ENCODE measurements around the gene OR2A7. TPM values are rescaled to one million over a fixed set of nuclear protein-coding genes. Genes with fewer than 3 reads are reported as not detected.
"Not testable (repeated sequence)": the region's sequence is repeated elsewhere in the genome, so short reads cannot be mapped to it uniquely, and the experiment has no call there.

The OR2A7 gene
- total and polyA plus RNA-seq, 2 experiments from 2014 or later: 1.6 to 3.2 TPM

- not testable (repeated sequence) for ATAC-seq; H3F3A ChIP-seq (replicated peaks; ENCODE audit: low read depth); H3K79me2 ChIP-seq (replicated peaks; ENCODE audit: insufficient read depth); H3K36me3 ChIP-seq (ENCODE audit: insufficient read depth); H3K36me3 Mint-ChIP-seq (ENCODE audit: low read depth); H3K27ac Mint-ChIP-seq; H2AFZ ChIP-seq; H3K4me3 ChIP-seq; H3K4me3 Mint-ChIP-seq; H3K9me2 ChIP-seq (ENCODE audit: insufficient read depth); H3K9me3 Mint-ChIP-seq; H3K27me3 Mint-ChIP-seq (ENCODE audit: insufficient read depth, low read depth, poor library complexity); DNase-seq (ENCODE audit: low spot score); H3K4me2 ChIP-seq; H4K20me1 ChIP-seq (replicated peaks; ENCODE audit: insufficient read depth); H3K27me3 ChIP-seq (ENCODE audit: insufficient read depth); H3K27ac ChIP-seq (ENCODE audit: low read depth); H3K4me1 ChIP-seq (ENCODE audit: insufficient read depth); H3K4me1 Mint-ChIP-seq
Measured at GRCh38 chr7:144217200-144217599, 47.4 kb downstream of the OR2A7 start.

Other genes starting within 250 kb of the OR2A7 start
- not detected in 2 replicates for gene OR2A5, start 215.8 kb downstream of the OR2A7 start, total RNA-seq (2014; rRNA removed; shearing (Covaris generic))
- gene OR2A5, start 215.8 kb downstream of the OR2A7 start, polyA plus RNA-seq (2016; fragmentation: Nextera tagmentation; extraction: Ambion mirVana): not detected in 2 replicates
- not detected in 2 replicates for gene OR2A25, start 195.0 kb downstream of the OR2A7 start, total RNA-seq (2014; rRNA removed; shearing (Covaris generic))
- not detected in 2 replicates for gene OR2A25, start 195.0 kb downstream of the OR2A7 start, polyA plus RNA-seq (2016; fragmentation: Nextera tagmentation; extraction: Ambion mirVana)
- gene OR2A12, start 178.5 kb downstream of the OR2A7 start, total RNA-seq (2014; rRNA removed; shearing (Covaris generic)): not detected in 2 replicates
- gene OR2A12, start 178.5 kb downstream of the OR2A7 start, polyA plus RNA-seq (2016; fragmentation: Nextera tagmentation; extraction: Ambion mirVana): not detected in 2 replicates
- gene OR2A2, start 155.2 kb downstream of the OR2A7 start, total RNA-seq (2014; rRNA removed; shearing (Covaris generic)): not detected in 2 replicates
- not detected in 2 replicates for gene OR2A2, start 155.2 kb downstream of the OR2A7 start, polyA plus RNA-seq (2016; fragmentation: Nextera tagmentation; extraction: Ambion mirVana)
- gene OR2A14, start 141.6 kb downstream of the OR2A7 start, total RNA-seq (2014; rRNA removed; shearing (Covaris generic)): not detected in 2 replicates
- gene OR2A14, start 141.6 kb downstream of the OR2A7 start, polyA plus RNA-seq (2016; fragmentation: Nextera tagmentation; extraction: Ambion mirVana): not detected in 2 replicates
- 3.4 and 10.1 TPM in 2 replicates for gene CTAGE4, start 81.3 kb downstream of the OR2A7 start, total RNA-seq (2014; rRNA removed; shearing (Covaris generic))
- gene CTAGE4, start 81.3 kb downstream of the OR2A7 start, polyA plus RNA-seq (2016; fragmentation: Nextera tagmentation; extraction: Ambion mirVana): 4.3 and 4.9 TPM in 2 replicates
- 21.4 and 26.3 TPM in 2 replicates for gene ARHGEF35, start 69.0 kb downstream of the OR2A7 start, total RNA-seq (2014; rRNA removed; shearing (Covaris generic))
- 27.6 and 32.3 TPM in 2 replicates for gene ARHGEF35, start 69.0 kb downstream of the OR2A7 start, polyA plus RNA-seq (2016; fragmentation: Nextera tagmentation; extraction: Ambion mirVana)
- gene OR2A42, start 25.2 kb downstream of the OR2A7 start, total RNA-seq (2014; rRNA removed; shearing (Covaris generic)): 0.27 and 0.28 TPM in 2 replicates
- gene OR2A42, start 25.2 kb downstream of the OR2A7 start, polyA plus RNA-seq (2016; fragmentation: Nextera tagmentation; extraction: Ambion mirVana): 1.8 and 2.1 TPM in 2 replicates
- 0.52 and 1.4 TPM in 2 replicates for gene CTAGE8, start 4.5 kb upstream of the OR2A7 start, total RNA-seq (2014; rRNA removed; shearing (Covaris generic))
- gene CTAGE8, start 4.5 kb upstream of the OR2A7 start, polyA plus RNA-seq (2016; fragmentation: Nextera tagmentation; extraction: Ambion mirVana): 1.3 and 3.1 TPM in 2 replicates
- 0.10 TPM in 1 of 2 replicates, not detected in the other for gene OR2A1, start 47.6 kb upstream of the OR2A7 start, total RNA-seq (2014; rRNA removed; shearing (Covaris generic))
- 1.2 and 1.6 TPM in 2 replicates for gene OR2A1, start 47.6 kb upstream of the OR2A7 start, polyA plus RNA-seq (2016; fragmentation: Nextera tagmentation; extraction: Ambion mirVana)
- 27.1 and 27.3 TPM in 2 replicates for gene ARHGEF5, start 90.6 kb upstream of the OR2A7 start, total RNA-seq (2014; rRNA removed; shearing (Covaris generic))
- 10.2 TPM in 2 replicates for gene ARHGEF5, start 90.6 kb upstream of the OR2A7 start, polyA plus RNA-seq (2016; fragmentation: Nextera tagmentation; extraction: Ambion mirVana)
- gene NOBOX, start 138.9 kb upstream of the OR2A7 start, total RNA-seq (2014; rRNA removed; shearing (Covaris generic)): not detected in 2 replicates
- gene NOBOX, start 138.9 kb upstream of the OR2A7 start, polyA plus RNA-seq (2016; fragmentation: Nextera tagmentation; extraction: Ambion mirVana): not detected in 2 replicates

Data from GM23338 (cell line).